Nephron (organoid): ENCODE results near the gene INPPL1.

Experiments used
- H3K27ac Mint-ChIP-seq, 3 experiments: 2 replicates each; pipeline ENCODE4 v1.8.0; 2020; ENCODE audit warnings: mixed read lengths in 3 of 3, mild to moderate bottlenecking in 2 of 3, moderate library complexity in 1 of 3
- H3K27me3 Mint-ChIP-seq: 2 replicates; pipeline ENCODE4 v1.8.0; 2021; ENCODE audit warnings: low read depth, mild to moderate bottlenecking, moderate library complexity, mixed read lengths
- H3K36me3 Mint-ChIP-seq: 2 replicates; pipeline ENCODE4 v1.8.0; 2020; ENCODE audit warnings: low read depth, mixed read lengths
- H3K4me1 Mint-ChIP-seq: 2 replicates; pipeline ENCODE4 v1.8.0; 2020; ENCODE audit warnings: mixed read lengths
- H3K4me3 Mint-ChIP-seq, 3 experiments: 2 replicates each; pipeline ENCODE4 v1.8.0; 2020; ENCODE audit warnings: mild to moderate bottlenecking in 3 of 3, mixed read lengths in 3 of 3, moderate library complexity in 2 of 3
- H3K9me3 Mint-ChIP-seq: 2 replicates; pipeline ENCODE4 v1.8.0; 2020; ENCODE audit warnings: mixed read lengths
- CTCF ChIP-seq, 3 experiments: fragments of 200-600 bp; sonication (generic); IDR thresholded peaks; one replicate each; pipeline ENCODE4 v1.5.0; 2021; ENCODE audit warnings: antibody characterized with exemption in 3 of 3; ENCODE audit not compliant: unreplicated experiment in 3 of 3

INPPL1 gene

GRCh38 chr11:72251614-72252013 lies 27.0 kb downstream of the INPPL1 start:
- no peak for TF ChIP-seq CTCF (IDR thresholded peaks at IDR 0.05; ENCODE audit: unreplicated experiment in 3 of 3)
- Mint-ChIP-seq H3K4me1 (no peaks in the 10 kb centered on the region), H3K27ac (no peak overlapping the region), H3K9me3 (no peaks in the 10 kb centered on the region), H3K27me3 (peaks cover 50% of the 10 kb centered on the region), H3K4me3 (no peak overlapping the region), H3K36me3 (no peaks in the 10 kb centered on the region)

GRCh38 chr11:72253392-72253791 lies 28.8 kb downstream of the INPPL1 start:
- no peak for TF ChIP-seq CTCF (IDR thresholded peaks at IDR 0.05; ENCODE audit: unreplicated experiment in 3 of 3)
- Mint-ChIP-seq H3K9me3 (no peaks in the 10 kb centered on the region), H3K36me3 (no peaks in the 10 kb centered on the region), H3K4me3 (no peak overlapping the region), H3K27ac (no peak overlapping the region), H3K27me3 (peaks cover 55% of the 10 kb centered on the region), H3K4me1 (no peaks in the 10 kb centered on the region)

- Mint-ChIP-seq H3K4me1 (no peaks in the 10 kb centered on the region), H3K36me3 (no peaks in the 10 kb centered on the region), H3K27ac (no peak overlapping the region), H3K4me3 (no peak overlapping the region), H3K27me3 (peaks cover 55% of the 10 kb centered on the region), H3K9me3 (no peaks in the 10 kb centered on the region)
- TF ChIP-seq CTCF (IDR thresholded peaks at IDR 0.05; ENCODE audit: unreplicated experiment in 3 of 3): no peak
These were observed 29.9 kb downstream of the INPPL1 start for GRCh38 chr11:72254299-72254993.

- Mint-ChIP-seq H3K36me3 (no peaks in the 10 kb centered on the region), H3K9me3 (no peaks in the 10 kb centered on the region), H3K27ac (no peak overlapping the region), H3K4me1 (no peaks in the 10 kb centered on the region), H3K4me3 (no peak overlapping the region), H3K27me3 (peaks cover 42% of the 10 kb centered on the region)
- TF ChIP-seq CTCF (IDR thresholded peaks at IDR 0.05; ENCODE audit: unreplicated experiment in 3 of 3): no peak
These were observed 33.0 kb downstream of the INPPL1 start for GRCh38 chr11:72257570-72257969.

GRCh38 chr11:72259490-72259889 lies 34.9 kb downstream of the INPPL1 start:
- H3K4me1 Mint-ChIP-seq: no peaks in the 10 kb centered on the region
- no peak overlapping the region for H3K27ac Mint-ChIP-seq
- no peaks in the 10 kb centered on the region for H3K9me3 Mint-ChIP-seq
- H3K36me3 Mint-ChIP-seq: no peaks in the 10 kb centered on the region
- TF ChIP-seq CTCF (IDR thresholded peaks at IDR 0.05; ENCODE audit: unreplicated experiment in 3 of 3): no peak
- H3K4me3 Mint-ChIP-seq: no peak overlapping the region
- peaks cover 28% of the 10 kb centered on the region for H3K27me3 Mint-ChIP-seq

GRCh38 chr11:72260574-72260973 lies 36.0 kb downstream of the INPPL1 start:
- Mint-ChIP-seq H3K36me3 (no peaks in the 10 kb centered on the region), H3K4me1 (no peaks in the 10 kb centered on the region), H3K27ac (no peak overlapping the region), H3K9me3 (no peaks in the 10 kb centered on the region), H3K4me3 (no peak overlapping the region), H3K27me3 (peaks cover 23% of the 10 kb centered on the region)
- TF ChIP-seq CTCF (IDR thresholded peaks at IDR 0.05; ENCODE audit: unreplicated experiment in 3 of 3): no peak
